Hepatic stellate cell (primary cell): ENCODE results near the gene GCSAM.
A peak's percentile ranks its signal among the peaks of the same experiment; 100 is the strongest.

Experiments used
- DNase-seq: peaks from one replicate; pipeline ENCODE4 v3.0.0; 2011; ENCODE audit warnings: low spot score

Gene GCSAM

GRCh38 chr3:112129925-112130637, 3.0 kb downstream of the GCSAM start:
- DNase-seq, result no peak

GRCh38 chr3:112128843-112129727, 4.0 kb downstream of the GCSAM start:
- DNase-seq, result no peak

- no peak for DNase-seq
Measured at GRCh38 chr3:112127522-112128494, 5.2 kb downstream of the GCSAM start.

GRCh38 chr3:112126511-112126911, 6.5 kb downstream of the GCSAM start:
- no peak for DNase-seq

GRCh38 chr3:112124907-112125607, 8.0 kb downstream of the GCSAM start:
- DNase-seq, result no peak

- no peak for DNase-seq
Measured at GRCh38 chr3:112123548-112123947, 9.5 kb downstream of the GCSAM start.

GRCh38 chr3:112122870-112123269, 10.2 kb downstream of the GCSAM start:
- no peak for DNase-seq

- DNase-seq, result no peak
Measured at GRCh38 chr3:112121577-112122547, 11.2 kb downstream of the GCSAM start.

GRCh38 chr3:112119962-112120836, 12.8 kb downstream of the GCSAM start:
- no peak for DNase-seq

- no peak for DNase-seq
Measured at GRCh38 chr3:112117841-112118571, 15.0 kb downstream of the GCSAM start.

- DNase-seq, result no peak
Measured at GRCh38 chr3:112117415-112117814, 15.6 kb downstream of the GCSAM start.

- no peak for DNase-seq
Measured at GRCh38 chr3:112116748-112117186, 16.3 kb downstream of the GCSAM start.

GRCh38 chr3:112115806-112116383, 17.2 kb downstream of the GCSAM start:
- DNase-seq, result no peak

GRCh38 chr3:112115161-112115739, 17.8 kb downstream of the GCSAM start:
- DNase-seq, result no peak

- DNase-seq, result no peak
Measured at GRCh38 chr3:112114576-112115160, 18.4 kb downstream of the GCSAM start.

- peak; percentile 35 for DNase-seq
Measured at GRCh38 chr3:112111785-112112402, 21.2 kb downstream of the GCSAM start.

GRCh38 chr3:112109322-112109721, 23.7 kb downstream of the GCSAM start:
- no peak for DNase-seq
